ENCODE measurements around the gene BCAS1.

The BCAS1 gene

DNA sequence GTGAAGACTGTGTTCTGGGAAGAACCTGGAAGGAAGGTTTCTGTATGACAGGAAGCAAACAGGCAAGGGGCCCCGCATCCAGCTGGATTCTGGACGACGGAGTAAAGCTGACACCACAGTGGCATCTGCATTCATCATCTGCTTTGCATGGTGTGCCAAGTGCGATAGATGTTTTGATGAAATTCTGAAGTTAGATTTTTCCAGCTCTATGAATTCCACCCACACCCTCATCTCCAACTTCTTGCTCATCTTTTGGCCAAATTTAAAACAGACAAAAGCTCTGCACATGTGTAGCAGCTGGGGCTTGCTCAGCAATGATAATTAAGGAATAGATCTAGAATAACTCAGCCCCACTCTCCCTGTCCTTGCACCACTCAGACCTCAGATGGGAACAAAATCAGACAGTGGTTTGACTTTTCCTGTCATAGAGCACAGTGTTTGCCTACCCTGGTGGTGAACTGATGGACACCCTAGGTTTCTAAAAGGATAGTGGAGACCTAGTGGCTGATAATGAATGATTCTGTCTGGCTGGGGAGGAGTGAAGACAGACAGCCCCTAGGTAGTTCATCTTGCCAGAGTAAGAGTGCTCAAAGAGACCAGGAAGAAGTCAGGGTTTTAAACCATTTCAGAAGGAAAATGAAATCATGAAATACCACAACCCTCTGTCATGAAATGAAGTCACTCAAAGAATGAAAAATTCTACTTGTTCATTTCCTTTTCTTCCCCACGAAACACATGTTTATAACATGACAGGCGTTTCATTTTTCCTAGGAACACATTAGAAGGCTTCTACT is 85.8 kb downstream of the BCAS1 start:
- TF ChIP-seq, protein P1, sequence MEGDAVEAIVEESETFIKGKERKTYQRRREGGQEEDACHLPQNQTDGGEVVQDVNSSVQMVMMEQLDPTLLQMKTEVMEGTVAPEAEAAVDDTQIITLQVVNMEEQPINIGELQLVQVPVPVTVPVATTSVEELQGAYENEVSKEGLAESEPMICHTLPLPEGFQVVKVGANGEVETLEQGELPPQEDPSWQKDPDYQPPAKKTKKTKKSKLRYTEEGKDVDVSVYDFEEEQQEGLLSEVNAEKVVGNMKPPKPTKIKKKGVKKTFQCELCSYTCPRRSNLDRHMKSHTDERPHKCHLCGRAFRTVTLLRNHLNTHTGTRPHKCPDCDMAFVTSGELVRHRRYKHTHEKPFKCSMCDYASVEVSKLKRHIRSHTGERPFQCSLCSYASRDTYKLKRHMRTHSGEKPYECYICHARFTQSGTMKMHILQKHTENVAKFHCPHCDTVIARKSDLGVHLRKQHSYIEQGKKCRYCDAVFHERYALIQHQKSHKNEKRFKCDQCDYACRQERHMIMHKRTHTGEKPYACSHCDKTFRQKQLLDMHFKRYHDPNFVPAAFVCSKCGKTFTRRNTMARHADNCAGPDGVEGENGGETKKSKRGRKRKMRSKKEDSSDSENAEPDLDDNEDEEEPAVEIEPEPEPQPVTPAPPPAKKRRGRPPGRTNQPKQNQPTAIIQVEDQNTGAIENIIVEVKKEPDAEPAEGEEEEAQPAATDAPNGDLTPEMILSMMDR (IDR thresholded peaks at IDR 0.05; ENCODE audit: low read depth, low read length, missing control alignments) = no peak
- DNase-seq (ENCODE audit: low read depth) = no peak
- no peak overlapping the region for H3K4me3 ChIP-seq (ENCODE audit: low read depth, low read length)

DNA sequence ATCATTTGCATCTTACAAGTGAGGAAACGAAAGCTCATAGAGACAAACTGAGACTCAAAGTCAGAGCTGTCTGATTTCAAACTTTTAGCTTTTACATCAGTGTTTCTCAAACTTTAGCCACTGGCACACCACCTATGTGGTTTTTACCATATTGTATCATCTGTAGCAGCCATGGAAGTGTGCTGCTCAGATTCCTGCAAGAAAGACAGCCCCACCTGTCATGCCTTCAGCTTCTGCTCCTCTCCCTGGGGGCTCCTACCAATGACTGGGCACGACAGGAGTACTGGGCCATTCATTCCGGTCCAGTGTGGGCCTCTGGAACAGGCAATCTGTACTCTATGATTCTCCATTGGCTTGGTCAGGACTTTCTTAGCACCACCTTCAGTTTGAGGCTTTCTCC is 87.0 kb downstream of the BCAS1 start:
- H3K4me3 ChIP-seq (ENCODE audit: low read depth, low read length) = no peak overlapping the region
- DNase-seq (ENCODE audit: low read depth) = no peak
- TF ChIP-seq, protein P1 (IDR thresholded peaks at IDR 0.05; ENCODE audit: low read depth, low read length, missing control alignments) = no peak

DNA sequence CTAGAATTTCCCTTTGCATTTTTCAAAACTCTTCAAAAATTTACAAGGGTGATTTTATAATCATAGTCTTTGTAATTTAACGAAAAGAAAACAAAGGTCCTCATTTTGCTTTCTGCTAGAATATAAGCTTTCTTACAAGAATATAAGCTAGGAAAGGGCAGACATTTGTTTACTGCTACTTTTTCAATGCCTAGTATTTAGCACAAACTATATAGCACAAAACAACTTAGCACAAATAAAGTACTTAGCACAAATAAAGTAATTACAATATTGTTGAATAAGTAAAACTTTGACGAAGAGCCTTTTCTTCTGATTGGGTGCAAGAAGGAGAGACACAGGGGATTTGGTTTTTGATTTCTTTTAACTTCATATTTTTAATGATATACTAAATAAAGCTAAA is 87.8 kb downstream of the BCAS1 start:
- H3K4me3 ChIP-seq (ENCODE audit: low read depth, low read length) = no peak overlapping the region
- no peak for DNase-seq (ENCODE audit: low read depth)
- TF ChIP-seq, protein P1 (IDR thresholded peaks at IDR 0.05; ENCODE audit: low read depth, low read length, missing control alignments) = no peak

DNA sequence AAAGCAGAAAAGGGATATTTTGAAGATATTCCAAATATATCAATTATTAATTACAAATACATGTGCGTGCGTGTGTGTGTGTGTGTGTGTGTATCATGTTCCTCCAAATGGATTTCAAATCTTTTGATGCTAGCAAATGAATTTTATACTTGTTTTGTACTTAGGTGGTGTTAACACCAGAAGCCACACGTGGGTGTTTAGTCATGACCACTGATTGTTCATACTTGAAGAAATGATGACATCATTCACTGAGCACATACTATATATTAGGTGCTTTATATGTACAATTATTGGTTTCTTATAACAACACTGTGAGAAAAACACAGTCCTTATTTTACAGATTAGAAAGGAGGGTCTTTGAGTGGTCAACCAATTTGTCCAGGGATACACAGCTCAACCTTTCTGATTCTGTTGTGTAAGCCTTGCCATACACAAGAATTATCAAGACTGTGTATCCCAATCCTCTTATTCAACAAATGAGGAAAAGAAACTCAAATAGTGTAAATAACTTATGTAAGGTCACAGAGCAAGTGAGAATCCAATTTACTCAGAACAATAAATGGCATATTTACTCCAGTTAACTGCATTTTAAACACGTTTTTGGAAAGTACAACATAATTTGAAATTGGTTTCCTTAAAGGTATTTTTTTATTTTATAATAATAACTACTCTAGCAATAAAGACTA is 88.5 kb downstream of the BCAS1 start:
- TF ChIP-seq, protein P1 (IDR thresholded peaks at IDR 0.05; ENCODE audit: low read depth, low read length, missing control alignments) = no peak
- H3K4me3 ChIP-seq (ENCODE audit: low read depth, low read length) = no peak overlapping the region
- DNase-seq (ENCODE audit: low read depth) = no peak

DNA sequence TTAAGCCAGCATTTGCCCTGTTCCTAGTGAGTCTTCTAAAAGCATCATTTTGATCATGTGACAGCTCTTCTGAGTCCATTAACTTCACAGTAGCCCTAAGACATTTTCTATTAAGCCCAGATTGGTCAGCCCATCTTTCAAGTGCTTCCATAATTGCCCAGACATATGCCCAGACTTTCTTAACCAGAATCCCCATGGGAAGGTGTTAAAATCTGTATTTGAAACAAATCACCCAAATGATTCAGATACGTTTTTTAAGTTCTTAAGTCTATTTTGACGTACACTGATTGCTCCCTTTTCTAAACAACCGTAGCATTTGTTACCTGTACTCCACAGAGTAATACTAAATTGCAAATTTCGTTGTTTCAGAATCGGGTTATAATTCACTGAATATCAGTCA is 89.3 kb downstream of the BCAS1 start:
- TF ChIP-seq, protein P1 (IDR thresholded peaks at IDR 0.05; ENCODE audit: low read depth, low read length, missing control alignments) = no peak
- DNase-seq (ENCODE audit: low read depth) = no peak
- H3K4me3 ChIP-seq (ENCODE audit: low read depth, low read length) = no peak overlapping the region

DNA sequence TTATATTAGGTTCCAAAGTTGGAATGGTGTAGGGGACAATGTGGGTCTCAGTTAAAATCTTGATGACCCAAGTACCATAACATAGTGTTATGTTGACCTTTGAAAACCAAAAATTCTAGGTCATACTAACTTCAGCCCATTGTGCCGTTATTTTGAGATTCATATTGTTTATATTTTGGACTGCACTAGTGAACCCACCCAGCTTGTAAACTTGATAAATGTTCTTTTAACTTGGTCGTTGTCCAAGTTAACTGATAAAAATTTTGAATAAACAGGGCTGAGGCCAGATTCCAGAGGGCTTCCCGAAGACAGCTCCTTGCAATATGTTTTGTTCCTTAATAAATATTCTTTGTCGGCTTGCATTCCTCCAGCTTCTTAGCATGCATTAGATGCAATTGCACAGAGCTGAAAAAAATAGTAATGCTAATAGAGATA is 90.3 kb downstream of the BCAS1 start:
- TF ChIP-seq, protein P1 (IDR thresholded peaks at IDR 0.05; ENCODE audit: low read depth, low read length, missing control alignments) = no peak
- no peak overlapping the region for H3K4me3 ChIP-seq (ENCODE audit: low read depth, low read length)
- DNase-seq (ENCODE audit: low read depth) = no peak
